Karpas-422 (cell line): Measurements from ENCODE around the gene CSTPP1. TPM values are rescaled to one million over a fixed set of nuclear protein-coding genes. Genes with fewer than 3 reads are reported as not detected.

Source experiments
- DNase-seq: peaks from one replicate; pipeline ENCODE4 v3.0.0-alpha.2; 2015
- H2AFZ ChIP-seq: fragments of 200-600 bp; sonication (generic); 2 replicates; pipeline ENCODE4 v1.6.1; 2014; ENCODE audit warnings: antibody characterized with exemption, low read length, mixed read lengths
- H3K27ac ChIP-seq: fragments of 200-600 bp; sonication (generic); 2 replicates; pipeline ENCODE4 v1.5.1; 2014; ENCODE audit warnings: mild to moderate bottlenecking, low read length, moderate library complexity
- H3K27me3 ChIP-seq: fragments of 200-600 bp; sonication (generic); 2 replicates; pipeline ENCODE4 v1.6.1; 2014; ENCODE audit warnings: low read length, mixed read lengths
- H3K36me3 ChIP-seq: fragments of 200-600 bp; sonication (generic); 2 replicates; pipeline ENCODE4 v1.6.1; 2014; ENCODE audit warnings: low read length, mixed read lengths; ENCODE audit not compliant: insufficient read depth
- H3K4me1 ChIP-seq: fragments of 200-600 bp; sonication (generic); 2 replicates; pipeline ENCODE4 v1.6.1; 2014; ENCODE audit warnings: mild to moderate bottlenecking, low read length, mixed read lengths
- H3K4me2 ChIP-seq: fragments of 200-600 bp; sonication (generic); 2 replicates; pipeline ENCODE4 v1.6.1; 2014; ENCODE audit warnings: low read length, low read depth, mild to moderate bottlenecking; ENCODE audit not compliant: poor library complexity, severe bottlenecking
- H3K4me3 ChIP-seq: fragments of 200-600 bp; sonication (generic); 2 replicates; pipeline ENCODE4 v1.5.1; 2014; ENCODE audit warnings: mild to moderate bottlenecking, antibody characterized with exemption, low read length, mixed read lengths
- H3K79me2 ChIP-seq: fragments of 200-600 bp; sonication (generic); 2 replicates; pipeline ENCODE4 v1.6.1; 2014; ENCODE audit warnings: mild to moderate bottlenecking, low read length, mixed read lengths
- H3K9ac ChIP-seq: fragments of 200-600 bp; sonication (generic); 2 replicates; pipeline ENCODE4 v1.6.0; 2014; ENCODE audit warnings: low read length
- H3K9me2 ChIP-seq: fragments of 200-600 bp; sonication (generic), shearing (Covaris generic); replicated peaks from 2 replicates; pipeline ENCODE4 v1.6.0; 2014; ENCODE audit warnings: mild to moderate bottlenecking, low read length, moderate library complexity; ENCODE audit not compliant: insufficient read depth
- H3K9me3 ChIP-seq: fragments of 300-700, 200-600 bp; sonication (generic); 2 replicates; pipeline ENCODE4 v1.6.1; 2014; ENCODE audit warnings: low read length, mixed read lengths
- H4K20me1 ChIP-seq: fragments of 200-600 bp; sonication (generic); 2 replicates; pipeline ENCODE4 v1.6.1; 2014; ENCODE audit warnings: mild to moderate bottlenecking, antibody characterized with exemption, low read length, low read depth; ENCODE audit not compliant: insufficient read depth
- total RNA-seq: library from RNA; depleted of rRNA; stranded (reverse); fragments of >200 nt; shearing (Covaris generic); gene quantifications from 2 replicates; pipeline ENCODE4 v1.2.3, GENCODE V29; 2014; ENCODE audit warnings: low replicate concordance

The CSTPP1 gene
- total RNA-seq, 1 experiment from 2014 or later, result 78.4 TPM

- H3K9me2 ChIP-seq, result no peaks in the 10 kb centered on the region
- H3K9ac ChIP-seq, result no peak overlapping the region
- DNase-seq, result no peak
- no peaks in the 10 kb centered on the region for H3K36me3 ChIP-seq
- no peak overlapping the region for H3K4me2 ChIP-seq
- H3K79me2 ChIP-seq, result no peaks in the 10 kb centered on the region
- H3K4me3 ChIP-seq, result no peak overlapping the region
- no peaks in the 10 kb centered on the region for H3K27me3 ChIP-seq
- H3K9me3 ChIP-seq, result no peaks in the 10 kb centered on the region
- H2AFZ ChIP-seq, result no peak overlapping the region
- H3K4me1 ChIP-seq, result peaks cover 46% of the 10 kb centered on the region
- peak overlapping the region; percentile 59 for H3K27ac ChIP-seq
- H4K20me1 ChIP-seq, result no peaks in the 10 kb centered on the region
These were observed 210.7 kb downstream of the CSTPP1 start for GRCh38 chr11:47147250-47147649.

GRCh38 chr11:47147681-47148080 is 211.1 kb downstream of the CSTPP1 start:
- H4K20me1 ChIP-seq, result no peaks in the 10 kb centered on the region
- no peak overlapping the region for H3K9ac ChIP-seq
- no peaks in the 10 kb centered on the region for H3K27me3 ChIP-seq
- H3K4me1 ChIP-seq, result peaks cover 47% of the 10 kb centered on the region
- no peak for DNase-seq
- H3K4me3 ChIP-seq, result no peak overlapping the region
- H3K9me3 ChIP-seq, result no peaks in the 10 kb centered on the region
- no peak overlapping the region for H2AFZ ChIP-seq
- no peak overlapping the region for H3K27ac ChIP-seq
- no peak overlapping the region for H3K4me2 ChIP-seq
- H3K79me2 ChIP-seq, result no peaks in the 10 kb centered on the region
- H3K36me3 ChIP-seq, result no peaks in the 10 kb centered on the region
- no peaks in the 10 kb centered on the region for H3K9me2 ChIP-seq

GRCh38 chr11:47148270-47148669 is 211.7 kb downstream of the CSTPP1 start:
- no peaks in the 10 kb centered on the region for H3K9me3 ChIP-seq
- no peak for DNase-seq
- H3K36me3 ChIP-seq, result no peaks in the 10 kb centered on the region
- no peak overlapping the region for H3K4me3 ChIP-seq
- H3K27ac ChIP-seq, result no peak overlapping the region
- H3K27me3 ChIP-seq, result no peaks in the 10 kb centered on the region
- no peaks in the 10 kb centered on the region for H3K9me2 ChIP-seq
- H4K20me1 ChIP-seq, result no peaks in the 10 kb centered on the region
- H3K79me2 ChIP-seq, result no peaks in the 10 kb centered on the region
- H3K9ac ChIP-seq, result no peak overlapping the region
- H3K4me1 ChIP-seq, result peaks cover 49% of the 10 kb centered on the region
- no peak overlapping the region for H2AFZ ChIP-seq
- H3K4me2 ChIP-seq, result no peak overlapping the region

GRCh38 chr11:47148903-47149531 is 212.5 kb downstream of the CSTPP1 start:
- H3K4me3 ChIP-seq, result no peak overlapping the region
- H4K20me1 ChIP-seq, result no peaks in the 10 kb centered on the region
- H2AFZ ChIP-seq, result no peak overlapping the region
- H3K36me3 ChIP-seq, result no peaks in the 10 kb centered on the region
- no peaks in the 10 kb centered on the region for H3K9me3 ChIP-seq
- no peaks in the 10 kb centered on the region for H3K9me2 ChIP-seq
- no peaks in the 10 kb centered on the region for H3K79me2 ChIP-seq
- H3K9ac ChIP-seq, result no peak overlapping the region; the same call in 1 of the 2 replicates
- H3K4me2 ChIP-seq, result no peak overlapping the region
- H3K27ac ChIP-seq, result peak overlapping the region; percentile 64
- H3K27me3 ChIP-seq, result no peaks in the 10 kb centered on the region
- H3K4me1 ChIP-seq, result peaks cover 54% of the 10 kb centered on the region
- DNase-seq, result no peak

- no peaks in the 10 kb centered on the region for H3K36me3 ChIP-seq
- H3K27me3 ChIP-seq, result no peaks in the 10 kb centered on the region
- H3K4me2 ChIP-seq, result peak overlapping the region; percentile 26
These were observed 213.2 kb downstream of the CSTPP1 start for GRCh38 chr11:47149782-47150181.

GRCh38 chr11:47152126-47152952 is 215.8 kb downstream of the CSTPP1 start:
- Histone ChIP-seq H3K4me2 (peak overlapping the region; percentile 57), H3K9me3 (no peaks in the 10 kb centered on the region), H3K27me3 (no peaks in the 10 kb centered on the region), H3K9me2 (no peaks in the 10 kb centered on the region), H3K27ac (peak overlapping the region; percentile 92), H4K20me1 (no peaks in the 10 kb centered on the region), H3K36me3 (no peaks in the 10 kb centered on the region), H3K4me3 (peak overlapping the region; percentile 51; the same call in 1 of the 2 replicates), H3K79me2 (no peaks in the 10 kb centered on the region), H3K9ac (peak overlapping the region; percentile 67), H3K4me1 (peaks cover 55% of the 10 kb centered on the region), H2AFZ (peak overlapping the region; percentile 34; the same call in 1 of the 2 replicates)
- DNase-seq, result peak; percentile 85

More at GRCh38 chr11:47149782-47150181, 213.2 kb downstream of the CSTPP1 start:
- H3K4me3 ChIP-seq, result no peak overlapping the region
- H3K9me2 ChIP-seq, result no peaks in the 10 kb centered on the region
- H3K27ac ChIP-seq, result peak overlapping the region; percentile 64
- H3K9me3 ChIP-seq, result no peaks in the 10 kb centered on the region
- DNase-seq, result no peak
- peak overlapping the region; percentile 22 for H3K9ac ChIP-seq
- H3K4me1 ChIP-seq, result peaks cover 58% of the 10 kb centered on the region
- H4K20me1 ChIP-seq, result no peaks in the 10 kb centered on the region
- H3K79me2 ChIP-seq, result no peaks in the 10 kb centered on the region
- H2AFZ ChIP-seq, result no peak overlapping the region

- Histone ChIP-seq H3K4me2 (peak overlapping the region; percentile 57), H3K27ac (peak overlapping the region; percentile 92), H3K4me3 (peak overlapping the region; percentile 51; the same call in 1 of the 2 replicates), H2AFZ (0 out of 2 replicates have a peak overlapping the region, but pooled peaks have one; percentile 34), H3K79me2 (no peaks in the 10 kb centered on the region), H3K9ac (peak overlapping the region; percentile 67), H3K4me1 (peaks cover 55% of the 10 kb centered on the region), H3K9me3 (no peaks in the 10 kb centered on the region), H3K27me3 (no peaks in the 10 kb centered on the region), H3K36me3 (no peaks in the 10 kb centered on the region), H4K20me1 (no peaks in the 10 kb centered on the region), H3K9me2 (no peaks in the 10 kb centered on the region)
- DNase-seq, result peak; percentile 85
These were observed 216.7 kb downstream of the CSTPP1 start for GRCh38 chr11:47152953-47153950.
